ENCODE measurements around the gene PACSIN1. TPM values are rescaled to one million over a fixed set of nuclear protein-coding genes. Genes with fewer than 3 reads are reported as not detected.

PACSIN1 gene
- total RNA-seq, 1 donor from 2014 or later, result 10.3 TPM

- intact Hi-C loops (cut with DNase I), result no loop called here
- DNase-seq (ENCODE audit: low spot score), result no peak
These were observed 57.7 kb downstream of the PACSIN1 start for GRCh38 chr6:34523441-34524206.

- no peak for DNase-seq (ENCODE audit: low spot score)
- intact Hi-C loops (cut with DNase I), result no loop called here
These were observed 58.6 kb downstream of the PACSIN1 start for GRCh38 chr6:34524499-34524898.

GRCh38 chr6:34524971-34525370, 59.1 kb downstream of the PACSIN1 start:
- intact Hi-C loops (cut with DNase I), result no loop called here
- DNase-seq (ENCODE audit: low spot score), result no peak

- DNase-seq (ENCODE audit: low spot score), result no peak
- intact Hi-C loops (cut with DNase I), result no loop called here
These were observed 59.7 kb downstream of the PACSIN1 start for GRCh38 chr6:34525431-34526175.

GRCh38 chr6:34526241-34526972, 60.5 kb downstream of the PACSIN1 start:
- intact Hi-C loops (cut with DNase I), result no loop called here
- DNase-seq (ENCODE audit: low spot score), result no peak

GRCh38 chr6:34526992-34527728, 61.3 kb downstream of the PACSIN1 start:
- peak; percentile 97 for DNase-seq (ENCODE audit: low spot score)
- intact Hi-C loops (cut with DNase I), result loop anchor here (1.0 kb wide), 1 partner anchor 82 kb away; no protein-coding TSS in a partner anchor

GRCh38 chr6:34527751-34528670, 62.1 kb downstream of the PACSIN1 start:
- no peak for DNase-seq (ENCODE audit: low spot score)
- intact Hi-C loops (cut with DNase I), result loop anchor here (1.0 kb wide), 1 partner anchor 81 kb away; no protein-coding TSS in a partner anchor

GRCh38 chr6:34528996-34529664, 63.3 kb downstream of the PACSIN1 start:
- no peak for DNase-seq (ENCODE audit: low spot score)
- intact Hi-C loops (cut with DNase I), result no loop called here

GRCh38 chr6:34529665-34530327, 63.9 kb downstream of the PACSIN1 start:
- no peak for DNase-seq (ENCODE audit: low spot score)
- intact Hi-C loops (cut with DNase I), result no loop called here

GRCh38 chr6:34530753-34531365, 65.0 kb downstream of the PACSIN1 start:
- DNase-seq (ENCODE audit: low spot score), result no peak
- intact Hi-C loops (cut with DNase I), result no loop called here

- DNase-seq (ENCODE audit: low spot score), result peak; percentile 82
- intact Hi-C loops (cut with DNase I), result no loop called here
These were observed 65.8 kb downstream of the PACSIN1 start for GRCh38 chr6:34531580-34532201.

- intact Hi-C loops (cut with DNase I), result no loop called here
- no peak for DNase-seq (ENCODE audit: low spot score)
These were observed 66.4 kb downstream of the PACSIN1 start for GRCh38 chr6:34532230-34532629.

- intact Hi-C loops (cut with DNase I), result no loop called here
- no peak for DNase-seq (ENCODE audit: low spot score)
These were observed 68.3 kb downstream of the PACSIN1 start for GRCh38 chr6:34534146-34534545.

- DNase-seq (ENCODE audit: low spot score), result no peak
- intact Hi-C loops (cut with DNase I), result no loop called here
These were observed 68.8 kb downstream of the PACSIN1 start for GRCh38 chr6:34534656-34535055.

GRCh38 chr6:34535199-34535598, 69.3 kb downstream of the PACSIN1 start:
- no peak for DNase-seq (ENCODE audit: low spot score)
- intact Hi-C loops (cut with DNase I), result no loop called here

GRCh38 chr6:34535646-34536045, 69.8 kb downstream of the PACSIN1 start:
- DNase-seq (ENCODE audit: low spot score), result no peak
- intact Hi-C loops (cut with DNase I), result no loop called here
